ENCODE data around the gene KRTAP29-1. TPM values are rescaled to one million over a fixed set of nuclear protein-coding genes. Genes with fewer than 3 reads are reported as not detected.

KRTAP29-1 gene
- total and polyA plus RNA-seq, 2 experiments from 2014 or later, result not detected

DNA sequence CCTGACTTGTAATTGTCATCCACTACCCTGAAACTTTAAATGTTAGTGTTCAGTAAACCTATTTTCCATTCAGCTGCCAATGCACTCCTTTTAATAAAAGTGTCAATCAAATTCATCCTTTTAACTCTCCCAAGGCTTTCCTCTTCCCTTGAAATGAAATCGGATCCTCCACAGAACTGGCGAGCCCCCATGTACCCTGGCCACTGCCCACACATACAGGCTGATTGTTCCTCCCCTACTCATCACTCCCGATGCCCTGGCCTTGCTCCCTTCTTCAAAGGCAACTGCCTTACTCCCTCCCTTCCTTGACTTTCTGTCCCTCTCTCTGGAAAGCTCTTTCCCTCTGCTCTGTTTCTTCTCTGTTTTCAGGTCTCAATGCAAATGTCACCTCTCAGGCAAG is 40.4 kb upstream of the KRTAP29-1 start:
- DNase-seq (ENCODE audit: low read depth in 1 of 2, low spot score in 1 of 2), result no peak
- no peaks in the 10 kb centered on the region for H3K36me3 ChIP-seq
- no peaks in the 10 kb centered on the region for H3K27me3 ChIP-seq
- TF ChIP-seq, protein P1, sequence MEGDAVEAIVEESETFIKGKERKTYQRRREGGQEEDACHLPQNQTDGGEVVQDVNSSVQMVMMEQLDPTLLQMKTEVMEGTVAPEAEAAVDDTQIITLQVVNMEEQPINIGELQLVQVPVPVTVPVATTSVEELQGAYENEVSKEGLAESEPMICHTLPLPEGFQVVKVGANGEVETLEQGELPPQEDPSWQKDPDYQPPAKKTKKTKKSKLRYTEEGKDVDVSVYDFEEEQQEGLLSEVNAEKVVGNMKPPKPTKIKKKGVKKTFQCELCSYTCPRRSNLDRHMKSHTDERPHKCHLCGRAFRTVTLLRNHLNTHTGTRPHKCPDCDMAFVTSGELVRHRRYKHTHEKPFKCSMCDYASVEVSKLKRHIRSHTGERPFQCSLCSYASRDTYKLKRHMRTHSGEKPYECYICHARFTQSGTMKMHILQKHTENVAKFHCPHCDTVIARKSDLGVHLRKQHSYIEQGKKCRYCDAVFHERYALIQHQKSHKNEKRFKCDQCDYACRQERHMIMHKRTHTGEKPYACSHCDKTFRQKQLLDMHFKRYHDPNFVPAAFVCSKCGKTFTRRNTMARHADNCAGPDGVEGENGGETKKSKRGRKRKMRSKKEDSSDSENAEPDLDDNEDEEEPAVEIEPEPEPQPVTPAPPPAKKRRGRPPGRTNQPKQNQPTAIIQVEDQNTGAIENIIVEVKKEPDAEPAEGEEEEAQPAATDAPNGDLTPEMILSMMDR (IDR thresholded peaks at IDR 0.05; ENCODE audit: low read depth, low read length), result no peak
- H3K4me3 ChIP-seq, result no peak overlapping the region
- H3K27ac ChIP-seq, result no peak overlapping the region
- H3K4me1 ChIP-seq (ENCODE audit: low read depth), result no peaks in the 10 kb centered on the region
- H3K9me3 ChIP-seq (ENCODE audit: low read depth), result no peaks in the 10 kb centered on the region

DNA sequence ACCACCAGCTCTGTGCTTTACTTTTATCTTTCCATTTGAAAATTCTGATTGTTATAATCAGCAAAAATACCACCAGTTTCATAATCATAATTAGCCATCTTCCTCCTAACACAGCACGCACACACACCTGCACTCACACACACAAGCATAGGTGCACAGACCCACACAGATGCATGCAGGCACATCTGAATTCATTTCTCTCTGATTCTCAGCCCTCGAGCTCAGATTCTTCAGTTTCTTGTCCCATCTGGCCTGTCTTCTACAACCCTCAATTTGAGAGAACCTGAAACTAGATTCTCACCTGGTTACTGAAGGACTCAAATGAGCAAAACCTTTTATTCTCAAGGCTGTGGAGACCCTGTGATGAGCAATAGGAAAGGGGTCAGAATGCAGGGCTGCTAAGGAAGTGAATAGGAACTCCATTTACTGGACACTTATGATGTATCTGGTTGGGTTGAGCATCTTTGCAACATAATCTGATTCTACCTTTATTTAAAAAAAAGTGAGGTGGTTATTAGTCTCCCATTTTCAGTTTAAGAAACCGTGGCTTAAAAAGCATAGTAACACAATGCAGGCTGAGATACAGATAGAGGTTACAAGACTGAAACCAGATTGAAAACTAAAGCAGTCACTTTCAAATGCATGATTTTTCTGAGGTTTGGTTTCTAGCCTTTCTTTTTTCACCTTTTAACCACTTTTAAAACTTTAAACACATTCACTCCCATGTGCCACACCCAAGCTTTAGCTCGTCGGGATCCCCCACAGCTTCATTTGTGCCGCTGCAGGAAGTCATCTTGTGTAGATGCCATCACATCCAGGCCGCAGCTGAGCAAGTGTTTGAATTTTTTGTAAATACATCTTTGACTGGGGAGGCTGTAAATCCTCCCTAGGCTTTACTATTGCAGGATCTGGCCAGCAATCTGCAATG is 38.5 kb upstream of the KRTAP29-1 start:
- H3K4me3 ChIP-seq, result no peak overlapping the region
- no peaks in the 10 kb centered on the region for H3K4me1 ChIP-seq (ENCODE audit: low read depth)
- no peak for DNase-seq (ENCODE audit: low read depth in 1 of 2, low spot score in 1 of 2)
- no peak overlapping the region for H3K27ac ChIP-seq
- no peaks in the 10 kb centered on the region for H3K36me3 ChIP-seq
- no peaks in the 10 kb centered on the region for H3K27me3 ChIP-seq
- H3K9me3 ChIP-seq (ENCODE audit: low read depth), result no peaks in the 10 kb centered on the region
- TF ChIP-seq, protein P1 (IDR thresholded peaks at IDR 0.05; ENCODE audit: low read depth, low read length), result no peak

DNA sequence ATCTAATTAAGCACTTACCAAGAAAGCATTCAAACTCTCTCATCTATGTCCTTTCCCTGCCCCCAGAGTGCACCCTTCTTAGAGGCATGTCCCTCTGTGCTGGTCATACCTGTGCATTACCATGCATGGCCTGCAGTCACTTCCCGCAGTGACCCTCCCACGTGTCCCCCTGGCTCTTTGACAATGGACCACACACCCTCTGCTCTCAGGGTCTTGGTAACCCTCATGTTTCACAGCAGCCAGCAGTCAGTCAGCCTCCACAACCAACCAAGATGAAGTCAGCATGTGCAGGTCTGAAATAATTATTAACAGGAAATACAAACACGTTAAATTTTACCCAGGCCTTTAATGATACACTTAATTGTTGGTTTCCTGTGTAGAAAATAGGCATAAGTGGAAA is 37.8 kb upstream of the KRTAP29-1 start:
- Histone ChIP-seq H3K4me3 (no peak overlapping the region), H3K36me3 (no peaks in the 10 kb centered on the region), H3K9me3 (ENCODE audit: low read depth) (no peaks in the 10 kb centered on the region), H3K4me1 (ENCODE audit: low read depth) (no peaks in the 10 kb centered on the region), H3K27me3 (no peaks in the 10 kb centered on the region), H3K27ac (no peak overlapping the region)
- TF ChIP-seq, protein P1 (IDR thresholded peaks at IDR 0.05; ENCODE audit: low read depth, low read length), result no peak
- no peak for DNase-seq (ENCODE audit: low read depth in 1 of 2, low spot score in 1 of 2)

DNA sequence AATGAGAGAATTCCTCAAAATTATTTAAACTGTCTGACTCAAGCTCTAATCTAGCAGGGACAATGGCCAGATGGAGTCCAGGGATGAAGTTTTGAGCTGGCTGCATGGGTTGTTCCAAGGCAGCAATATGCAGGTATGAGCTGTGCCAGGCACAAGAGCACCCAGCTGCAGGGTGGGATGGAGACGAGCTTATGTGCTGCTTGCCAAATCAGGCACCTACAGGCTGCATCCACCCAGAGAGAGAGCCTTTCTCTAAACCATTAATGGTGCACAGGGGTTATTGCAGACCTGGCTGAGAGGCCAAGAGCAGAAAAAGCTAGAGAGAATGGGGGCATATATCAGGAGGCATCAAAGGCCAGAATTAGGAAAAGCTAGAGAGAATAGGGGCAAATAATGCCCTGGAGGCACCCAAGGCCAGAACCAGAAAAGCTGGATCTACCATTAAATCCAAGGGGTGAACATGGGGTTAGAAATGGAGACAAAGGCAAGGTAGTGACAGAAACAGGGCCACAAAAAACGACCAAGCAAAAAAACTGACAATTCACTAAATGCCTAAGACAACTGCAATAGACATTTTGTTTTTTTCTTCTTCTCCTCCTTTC is 37.0 kb upstream of the KRTAP29-1 start:
- no peak overlapping the region for H3K27ac ChIP-seq
- no peaks in the 10 kb centered on the region for H3K4me1 ChIP-seq (ENCODE audit: low read depth)
- no peaks in the 10 kb centered on the region for H3K27me3 ChIP-seq
- no peak overlapping the region for H3K4me3 ChIP-seq
- TF ChIP-seq, protein P1 (IDR thresholded peaks at IDR 0.05; ENCODE audit: low read depth, low read length), result no peak
- H3K36me3 ChIP-seq, result no peaks in the 10 kb centered on the region
- no peaks in the 10 kb centered on the region for H3K9me3 ChIP-seq (ENCODE audit: low read depth)
- DNase-seq (ENCODE audit: low read depth in 1 of 2, low spot score in 1 of 2), result no peak

DNA sequence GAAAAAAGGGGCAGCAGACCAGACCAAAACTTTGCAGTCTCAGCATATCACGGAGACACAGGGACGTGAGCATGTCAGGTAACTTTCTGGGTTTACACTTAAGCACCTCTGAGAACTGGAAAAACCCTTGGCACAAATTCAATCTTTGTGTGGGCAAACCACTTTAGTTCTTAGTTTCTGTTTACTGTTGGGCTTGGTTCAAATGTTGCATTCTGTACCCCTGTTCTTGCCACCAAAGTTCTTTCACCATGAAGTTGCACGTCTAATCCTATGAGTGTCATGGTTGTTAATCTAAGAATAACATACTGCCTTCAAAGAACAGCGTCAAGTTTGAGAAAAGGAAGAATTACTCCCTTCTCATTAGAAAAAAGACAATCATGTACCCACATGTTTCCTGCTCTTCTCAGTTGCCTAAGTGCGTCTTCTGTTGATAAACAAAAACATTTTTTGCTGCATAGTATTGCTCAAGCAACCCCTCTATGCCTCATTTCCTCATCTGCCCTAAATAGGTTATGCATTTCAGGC is 36.4 kb upstream of the KRTAP29-1 start:
- Histone ChIP-seq H3K27me3 (no peaks in the 10 kb centered on the region), H3K36me3 (no peaks in the 10 kb centered on the region), H3K4me3 (no peak overlapping the region), H3K9me3 (ENCODE audit: low read depth) (no peaks in the 10 kb centered on the region), H3K4me1 (ENCODE audit: low read depth) (no peaks in the 10 kb centered on the region), H3K27ac (no peak overlapping the region)
- DNase-seq (ENCODE audit: low read depth in 1 of 2, low spot score in 1 of 2), result no peak
- TF ChIP-seq, protein P1 (IDR thresholded peaks at IDR 0.05; ENCODE audit: low read depth, low read length), result no peak

All from cardiac muscle cell (in vitro differentiated cells and primary cell).